WERI-Rb-1 (cell line): ENCODE results near the gene NAB2.

Source experiments
- DNase-seq: peaks from one replicate; pipeline ENCODE4 v3.0.0-alpha.2; 2020
- H3K27ac ChIP-seq: fragments of 250-450 bp; sonication (Bioruptor Pico); 2 replicates; pipeline ENCODE4 v1.5.1; 2020; ENCODE audit warnings: mild to moderate bottlenecking, moderate library complexity
- H3K27me3 ChIP-seq: fragments of 250-450 bp; sonication (Bioruptor Pico); 2 replicates; pipeline ENCODE4 v1.5.1; 2021; ENCODE audit warnings: mild to moderate bottlenecking, low read depth, moderate library complexity; ENCODE audit not compliant: insufficient read depth, severe bottlenecking
- H3K36me3 ChIP-seq: fragments of 250-450 bp; sonication (Bioruptor Pico); 2 replicates; pipeline ENCODE4 v1.5.1; 2020; ENCODE audit warnings: mild to moderate bottlenecking, moderate library complexity
- H3K4me3 ChIP-seq: 2 replicates; pipeline ENCODE4 v1.5.1; 2011; ENCODE audit warnings: low read depth, mild to moderate bottlenecking, control low read depth, low read length
- H3K9me3 ChIP-seq: fragments of 250-450 bp; sonication (Bioruptor Pico); 2 replicates; pipeline ENCODE4 v1.5.1; 2021; ENCODE audit warnings: mild to moderate bottlenecking, moderate library complexity; ENCODE audit not compliant: severe bottlenecking
- CTCF ChIP-seq: IDR thresholded peaks from 2 replicates; pipeline ENCODE4 v1.5.1; 2011; ENCODE audit warnings: low read depth, mild to moderate bottlenecking, control low read depth, inconsistent platforms, low read length

The NAB2 gene

GRCh38 chr12:57099047-57099714 is 10.3 kb downstream of the NAB2 start:
- no peaks in the 10 kb centered on the region for H3K27me3 ChIP-seq
- no peak overlapping the region for H3K27ac ChIP-seq
- no peak for TF ChIP-seq CTCF

GRCh38 chr12:57099766-57100165 is 10.9 kb downstream of the NAB2 start:
- no peak overlapping the region for H3K27ac ChIP-seq
- DNase-seq: no peak
- H3K9me3 ChIP-seq: no peaks in the 10 kb centered on the region
- peaks cover 11% of the 10 kb centered on the region for H3K36me3 ChIP-seq
- no peak overlapping the region for H3K4me3 ChIP-seq
- no peak for TF ChIP-seq CTCF
- no peaks in the 10 kb centered on the region for H3K27me3 ChIP-seq

More at GRCh38 chr12:57099047-57099714, 10.3 kb downstream of the NAB2 start:
- Histone ChIP-seq H3K9me3 (no peaks in the 10 kb centered on the region), H3K4me3 (no peak overlapping the region), H3K36me3 (peaks cover 15% of the 10 kb centered on the region)
- DNase-seq: no peak

GRCh38 chr12:57101892-57102695 is 13.2 kb downstream of the NAB2 start:
- no peak overlapping the region for H3K4me3 ChIP-seq
- no peak for TF ChIP-seq CTCF
- H3K9me3 ChIP-seq: no peaks in the 10 kb centered on the region
- H3K27me3 ChIP-seq: no peaks in the 10 kb centered on the region
- DNase-seq: no peak
- no peak overlapping the region for H3K27ac ChIP-seq
- no peaks in the 10 kb centered on the region; the same call in 1 of the 2 replicates for H3K36me3 ChIP-seq

- no peak for DNase-seq
- Histone ChIP-seq H3K4me3 (no peak overlapping the region), H3K27me3 (no peaks in the 10 kb centered on the region), H3K36me3 (no peaks in the 10 kb centered on the region), H3K27ac (no peak overlapping the region), H3K9me3 (no peaks in the 10 kb centered on the region)
- no peak for TF ChIP-seq CTCF
Observed at GRCh38 chr12:57103856-57104255, 14.9 kb downstream of the NAB2 start.

DNA sequence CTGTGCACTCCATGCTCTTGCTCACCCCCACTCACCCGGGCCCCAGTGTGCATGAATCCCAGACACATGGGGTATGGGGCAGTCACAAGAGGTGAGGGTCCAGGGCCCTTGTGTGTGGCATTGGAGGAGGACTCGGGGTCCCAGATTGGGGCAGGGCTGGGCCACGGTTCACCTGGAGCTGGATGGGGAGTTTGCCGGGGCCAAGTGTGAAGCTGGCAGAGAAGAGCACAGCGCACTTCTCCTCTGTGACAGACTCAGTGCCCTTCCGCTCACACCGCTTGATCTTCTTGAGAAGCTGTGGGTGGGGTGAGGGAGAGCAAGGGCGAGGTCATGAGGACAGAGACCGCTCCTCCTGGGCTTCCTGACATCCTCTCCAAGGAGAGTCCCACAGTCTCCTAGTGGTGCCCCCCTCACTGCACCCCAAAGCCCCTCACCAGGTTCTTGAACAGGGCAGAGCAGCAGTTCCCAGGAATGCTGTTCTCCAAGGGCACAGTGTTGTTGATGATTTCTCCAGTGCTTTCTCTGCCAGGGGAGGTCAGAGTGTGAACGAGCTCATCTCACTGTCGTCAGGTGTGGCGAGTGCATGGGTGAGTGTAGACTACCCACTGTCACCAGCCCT is 15.5 kb downstream of the NAB2 start:
- no peak for DNase-seq
- Histone ChIP-seq H3K9me3 (no peaks in the 10 kb centered on the region), H3K27me3 (no peaks in the 10 kb centered on the region), H3K36me3 (no peaks in the 10 kb centered on the region), H3K27ac (no peak overlapping the region), H3K4me3 (no peak overlapping the region)
- no peak for TF ChIP-seq CTCF
